Measurements from ENCODE around the gene STK32A. TPM values are rescaled to one million over a fixed set of nuclear protein-coding genes. Genes with fewer than 3 reads are reported as not detected.

STK32A gene
- total RNA-seq, 1 experiment from 2014 or later, result 0.16 TPM

DNA sequence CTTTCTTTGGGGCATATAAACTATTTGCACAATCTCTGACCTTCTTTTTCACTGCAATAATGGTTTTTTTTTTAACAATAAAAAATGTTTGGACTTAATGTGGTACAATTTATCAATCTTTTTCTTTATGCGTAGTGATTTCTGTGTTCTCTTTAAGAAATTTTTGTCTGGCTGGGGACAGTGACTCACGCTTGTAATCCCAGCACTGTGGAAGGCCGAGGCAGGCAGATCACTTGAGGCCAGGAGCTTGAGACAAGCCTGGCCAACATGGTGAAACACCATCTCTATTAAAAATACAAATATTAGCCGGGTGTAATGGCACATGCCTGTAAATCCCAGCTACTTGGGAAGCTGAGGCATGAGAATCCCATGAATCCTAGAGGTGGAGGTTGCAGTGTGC lies 72.3 kb downstream of the STK32A start:
- no TSS peak for BruUV-seq (replicated peaks)
- Mint-ChIP-seq H3K9me3 (ENCODE audit: unreplicated experiment) (no peaks in the 10 kb centered on the region), H3K36me3 (ENCODE audit: insufficient read depth, unreplicated experiment) (no peaks in the 10 kb centered on the region)

DNA sequence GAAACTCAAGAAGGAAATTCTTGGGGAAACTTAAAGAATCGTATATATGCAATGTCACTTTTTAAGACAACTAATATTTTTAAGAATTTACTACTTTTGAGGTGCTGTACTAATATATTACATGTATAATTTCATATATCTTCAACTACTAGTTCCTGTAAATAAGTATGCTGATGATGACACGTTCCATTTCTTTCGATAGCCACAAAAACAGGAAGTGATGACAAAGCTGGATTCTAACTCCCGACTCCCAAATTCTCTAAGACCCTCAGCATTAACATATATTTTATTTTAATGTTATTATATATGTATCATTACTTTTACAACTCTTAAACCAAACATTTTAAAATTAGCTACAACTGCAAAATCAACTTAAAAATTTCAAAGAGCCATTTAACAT lies 74.8 kb downstream of the STK32A start:
- Histone ChIP-seq H3K36me3 (ENCODE audit: control insufficient read depth, insufficient read depth, low read length) (no peaks in the 10 kb centered on the region), H3K9me3 (no peaks in the 10 kb centered on the region), H3K4me3 (ENCODE audit: low read depth, low read length) (no peak overlapping the region), H3K27me3 (replicated peaks; ENCODE audit: control insufficient read depth, insufficient read depth, low read length) (no peaks in the 10 kb centered on the region), H3K4me1 (no peaks in the 10 kb centered on the region)
- Mint-ChIP-seq H3K36me3 (ENCODE audit: insufficient read depth, unreplicated experiment) (no peaks in the 10 kb centered on the region), H3K27ac (ENCODE audit: unreplicated experiment) (no peak overlapping the region), H3K4me3 (ENCODE audit: unreplicated experiment) (no peak overlapping the region), H3K27me3 (ENCODE audit: insufficient read depth, unreplicated experiment) (no peaks in the 10 kb centered on the region), H3K4me1 (ENCODE audit: low read depth, unreplicated experiment) (no peaks in the 10 kb centered on the region), H3K9me3 (ENCODE audit: unreplicated experiment) (no peaks in the 10 kb centered on the region)
- intact Hi-C loops (cut with micrococcal nuclease; ENCODE audit: unreplicated experiment), result no loop called here
- ChIA-PET CTCF (no interaction called here), POLR2A (no interaction called here)
- no TSS peak for BruUV-seq (replicated peaks)
- no peak for DNase-seq
- TF ChIP-seq, protein P1, sequence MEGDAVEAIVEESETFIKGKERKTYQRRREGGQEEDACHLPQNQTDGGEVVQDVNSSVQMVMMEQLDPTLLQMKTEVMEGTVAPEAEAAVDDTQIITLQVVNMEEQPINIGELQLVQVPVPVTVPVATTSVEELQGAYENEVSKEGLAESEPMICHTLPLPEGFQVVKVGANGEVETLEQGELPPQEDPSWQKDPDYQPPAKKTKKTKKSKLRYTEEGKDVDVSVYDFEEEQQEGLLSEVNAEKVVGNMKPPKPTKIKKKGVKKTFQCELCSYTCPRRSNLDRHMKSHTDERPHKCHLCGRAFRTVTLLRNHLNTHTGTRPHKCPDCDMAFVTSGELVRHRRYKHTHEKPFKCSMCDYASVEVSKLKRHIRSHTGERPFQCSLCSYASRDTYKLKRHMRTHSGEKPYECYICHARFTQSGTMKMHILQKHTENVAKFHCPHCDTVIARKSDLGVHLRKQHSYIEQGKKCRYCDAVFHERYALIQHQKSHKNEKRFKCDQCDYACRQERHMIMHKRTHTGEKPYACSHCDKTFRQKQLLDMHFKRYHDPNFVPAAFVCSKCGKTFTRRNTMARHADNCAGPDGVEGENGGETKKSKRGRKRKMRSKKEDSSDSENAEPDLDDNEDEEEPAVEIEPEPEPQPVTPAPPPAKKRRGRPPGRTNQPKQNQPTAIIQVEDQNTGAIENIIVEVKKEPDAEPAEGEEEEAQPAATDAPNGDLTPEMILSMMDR (IDR thresholded peaks at IDR 0.05; ENCODE audit: insufficient read depth in 1 of 2, low read depth in 1 of 2, low read length in 1 of 2, severe bottlenecking in 1 of 2, unreplicated experiment in 1 of 2), result no peak

More for the DNA sequence above, 72.3 kb downstream of the STK32A start:
- Mint-ChIP-seq H3K27ac (ENCODE audit: unreplicated experiment) (no peak overlapping the region), H3K4me3 (ENCODE audit: unreplicated experiment) (no peak overlapping the region), H3K4me1 (ENCODE audit: low read depth, unreplicated experiment) (no peaks in the 10 kb centered on the region), H3K27me3 (ENCODE audit: insufficient read depth, unreplicated experiment) (no peaks in the 10 kb centered on the region)
- no peaks in the 10 kb centered on the region for H3K4me1 ChIP-seq
- TF ChIP-seq, protein P1 (IDR thresholded peaks at IDR 0.05; ENCODE audit: insufficient read depth in 1 of 2, low read depth in 1 of 2, low read length in 1 of 2, severe bottlenecking in 1 of 2, unreplicated experiment in 1 of 2), result no peak
- H3K4me3 ChIP-seq (ENCODE audit: low read depth, low read length), result no peak overlapping the region
- DNase-seq, result no peak
- intact Hi-C loops (cut with micrococcal nuclease; ENCODE audit: unreplicated experiment), result no loop called here
- CTCF ChIA-PET, result no interaction called here
- no peaks in the 10 kb centered on the region for H3K9me3 ChIP-seq
- POLR2A ChIA-PET, result no interaction called here
- H3K36me3 ChIP-seq (ENCODE audit: control insufficient read depth, insufficient read depth, low read length), result no peaks in the 10 kb centered on the region
- H3K27me3 ChIP-seq (replicated peaks; ENCODE audit: control insufficient read depth, insufficient read depth, low read length), result no peaks in the 10 kb centered on the region

DNA sequence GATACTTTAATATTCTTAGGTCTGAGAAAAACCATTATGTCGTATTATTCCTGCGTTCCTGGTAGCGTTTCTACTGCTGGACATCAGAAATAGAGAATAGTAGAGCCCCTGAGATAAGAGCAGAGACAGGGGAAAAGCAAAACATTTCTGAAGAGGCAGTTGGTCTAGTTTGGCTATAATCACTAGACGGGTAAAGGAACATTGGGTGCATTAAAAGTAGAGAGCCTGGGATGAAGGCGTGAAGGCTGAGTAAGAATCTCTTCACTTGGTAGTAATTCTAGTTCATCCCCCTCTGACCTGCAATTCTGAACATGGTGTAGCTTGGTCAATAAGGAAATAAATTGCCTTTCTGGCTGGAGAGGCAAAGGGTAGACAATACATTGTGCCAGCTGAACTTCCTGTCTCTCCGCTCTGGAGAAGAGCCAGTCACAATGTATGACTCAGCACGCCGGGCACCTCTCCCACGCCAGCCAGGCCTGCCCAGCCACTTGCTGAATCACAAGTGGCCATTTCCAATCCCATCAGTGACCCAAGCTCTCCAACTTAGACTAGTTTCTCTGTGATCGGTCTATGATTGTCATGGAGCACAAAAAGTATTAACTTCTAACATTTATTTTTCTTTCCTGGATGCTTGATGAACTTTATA lies 75.4 kb downstream of the STK32A start:
- Histone ChIP-seq H3K27me3 (replicated peaks; ENCODE audit: control insufficient read depth, insufficient read depth, low read length) (no peaks in the 10 kb centered on the region), H3K9me3 (no peaks in the 10 kb centered on the region), H3K4me3 (ENCODE audit: low read depth, low read length) (no peak overlapping the region), H3K36me3 (ENCODE audit: control insufficient read depth, insufficient read depth, low read length) (no peaks in the 10 kb centered on the region), H3K4me1 (no peaks in the 10 kb centered on the region)
- Mint-ChIP-seq H3K9me3 (ENCODE audit: unreplicated experiment) (no peaks in the 10 kb centered on the region), H3K27me3 (ENCODE audit: insufficient read depth, unreplicated experiment) (no peaks in the 10 kb centered on the region), H3K4me1 (ENCODE audit: low read depth, unreplicated experiment) (no peaks in the 10 kb centered on the region), H3K36me3 (ENCODE audit: insufficient read depth, unreplicated experiment) (no peaks in the 10 kb centered on the region), H3K27ac (ENCODE audit: unreplicated experiment) (no peak overlapping the region), H3K4me3 (ENCODE audit: unreplicated experiment) (no peak overlapping the region)
- intact Hi-C loops (cut with micrococcal nuclease; ENCODE audit: unreplicated experiment), result no loop called here
- ChIA-PET POLR2A (no interaction called here), CTCF (no interaction called here)
- no peak for DNase-seq
- TF ChIP-seq, protein P1 (IDR thresholded peaks at IDR 0.05; ENCODE audit: insufficient read depth in 1 of 2, low read depth in 1 of 2, low read length in 1 of 2, severe bottlenecking in 1 of 2, unreplicated experiment in 1 of 2), result no peak
- BruUV-seq (replicated peaks), result no TSS peak

Data from Caco-2 (cell line).